HepG2 (cell line): ENCODE results near the gene ENGASE. TPM values are rescaled to one million over a fixed set of nuclear protein-coding genes. Genes with fewer than 3 reads are reported as not detected.

Source experiments
- BCL3 ChIP-seq: sonication (generic); formaldehyde crosslinking; IDR thresholded peaks from 2 replicates; pipeline ENCODE4 v1.5.1; 2020; ENCODE audit warnings: mild to moderate bottlenecking, missing genetic modification reagents, moderate library complexity
- BORCS8-MEF2B ChIP-seq: sonication (generic); formaldehyde crosslinking; IDR thresholded peaks from 2 replicates; pipeline ENCODE4 v1.8.0; 2022; ENCODE audit warnings: mild to moderate bottlenecking, missing genetic modification reagents
- CBX5 ChIP-seq: sonication (generic); formaldehyde crosslinking; IDR thresholded peaks from 2 replicates; pipeline ENCODE4 v1.4.0; 2020; ENCODE audit warnings: missing genetic modification reagents, borderline replicate concordance
- CHD4 ChIP-seq: fragments of 200-600 bp; sonication (generic); IDR thresholded peaks from 2 replicates; pipeline ENCODE4 v1.7.0; 2017; ENCODE audit warnings: mild to moderate bottlenecking, low read length, borderline replicate concordance
- DR1 ChIP-seq: sonication (generic); formaldehyde crosslinking; IDR thresholded peaks from 2 replicates; pipeline ENCODE4 v1.8.0; 2021; ENCODE audit warnings: mild to moderate bottlenecking, missing genetic modification reagents, inconsistent platforms
- EED ChIP-seq: sonication (generic); formaldehyde crosslinking; IDR thresholded peaks from 2 replicates; pipeline ENCODE4 v1.5.0; 2020; ENCODE audit warnings: mild to moderate bottlenecking, missing genetic modification reagents
- HIVEP1 ChIP-seq: sonication (generic); formaldehyde crosslinking; IDR thresholded peaks from 2 replicates; pipeline ENCODE4 v1.4.0; 2020; ENCODE audit warnings: mild to moderate bottlenecking, missing genetic modification reagents
- KDM1A ChIP-seq: IDR thresholded peaks from 2 replicates; pipeline ENCODE4 v1.6.1; 2016; ENCODE audit warnings: missing compliant biosample characterization
- LBX2 ChIP-seq: sonication (generic); formaldehyde crosslinking; IDR thresholded peaks from 2 replicates; pipeline ENCODE4 v1.5.0; 2020; ENCODE audit warnings: missing genetic modification reagents, mild to moderate bottlenecking, borderline replicate concordance
- MTF2 ChIP-seq: sonication (generic); formaldehyde crosslinking; IDR thresholded peaks from 2 replicates; pipeline ENCODE4 v1.5.0; 2020; ENCODE audit warnings: missing genetic modification reagents, borderline replicate concordance
- NAIF1 ChIP-seq: sonication (generic); formaldehyde crosslinking; IDR thresholded peaks from 2 replicates; pipeline ENCODE4 v1.5.0; 2020; ENCODE audit warnings: mild to moderate bottlenecking, missing genetic modification reagents, borderline replicate concordance
- NR2F2 ChIP-seq: IDR thresholded peaks from 2 replicates; pipeline ENCODE4 v1.6.1; 2012; ENCODE audit warnings: low read depth, inconsistent platforms, borderline replicate concordance
- POLR2AphosphoS5 ChIP-seq: IDR thresholded peaks from 2 replicates; pipeline ENCODE4 v1.6.1; 2012; ENCODE audit warnings: low read depth, low read length
- SMAD9 ChIP-seq: sonication (generic); formaldehyde crosslinking; IDR thresholded peaks from 2 replicates; pipeline ENCODE4 v1.5.1; 2020; ENCODE audit warnings: mild to moderate bottlenecking, missing genetic modification reagents
- SMYD3 ChIP-seq: sonication (generic); formaldehyde crosslinking; IDR thresholded peaks from 2 replicates; pipeline ENCODE4 v1.8.1; 2023; ENCODE audit warnings: mild to moderate bottlenecking, missing genetic modification reagents
- TAF1 ChIP-seq: sonication (generic); formaldehyde crosslinking; IDR thresholded peaks from 2 replicates; pipeline ENCODE4 v1.4.0; 2020; ENCODE audit warnings: missing genetic modification reagents
- THAP8 ChIP-seq: sonication (generic); formaldehyde crosslinking; IDR thresholded peaks from 2 replicates; pipeline ENCODE4 v1.5.1; 2020; ENCODE audit warnings: missing genetic modification reagents, mild to moderate bottlenecking, borderline replicate concordance
- ZBTB3 ChIP-seq: sonication (generic); formaldehyde crosslinking; IDR thresholded peaks from 2 replicates; pipeline ENCODE4 v1.4.0; 2020; ENCODE audit warnings: low read depth, mild to moderate bottlenecking, moderate library complexity, missing genetic modification reagents, borderline replicate concordance
- ZFAT ChIP-seq: sonication (generic); formaldehyde crosslinking; conservative IDR thresholded peaks from 2 replicates; pipeline ENCODE4 v1.8.1; 2023; ENCODE audit warnings: missing genetic modification reagents, inconsistent platforms
- ZFY ChIP-seq: sonication (generic); formaldehyde crosslinking; IDR thresholded peaks from 2 replicates; pipeline ENCODE4 v1.4.0; 2020; ENCODE audit warnings: missing genetic modification reagents
- ZNF205 ChIP-seq: IDR thresholded peaks from 2 replicates; pipeline ENCODE4 v1.6.1; 2018; ENCODE audit warnings: missing biosample characterization, missing genetic modification reagents
- ZNF234 ChIP-seq: sonication (generic); formaldehyde crosslinking; conservative IDR thresholded peaks from 2 replicates; pipeline ENCODE4 v1.5.1; 2020; ENCODE audit warnings: mild to moderate bottlenecking, missing genetic modification reagents
- ZNF317 ChIP-seq: sonication (generic); formaldehyde crosslinking; IDR thresholded peaks from 2 replicates; pipeline ENCODE4 v1.5.0; 2020; ENCODE audit warnings: mild to moderate bottlenecking, missing genetic modification reagents
- ZNF343 ChIP-seq: sonication (generic); formaldehyde crosslinking; IDR thresholded peaks from 2 replicates; pipeline ENCODE4 v1.4.0; 2020; ENCODE audit warnings: mild to moderate bottlenecking, missing genetic modification reagents
- ZNF543 ChIP-seq: sonication (generic); formaldehyde crosslinking; IDR thresholded peaks from 2 replicates; pipeline ENCODE4 v1.4.0; 2020; ENCODE audit warnings: mild to moderate bottlenecking, missing genetic modification reagents
- ZNF598 ChIP-seq: sonication (generic); formaldehyde crosslinking; IDR thresholded peaks from 2 replicates; pipeline ENCODE4 v1.5.1; 2020; ENCODE audit warnings: mild to moderate bottlenecking, missing genetic modification reagents, borderline replicate concordance
- ZNF780A ChIP-seq: sonication (generic); formaldehyde crosslinking; IDR thresholded peaks from 2 replicates; pipeline ENCODE4 v1.8.0; 2022; ENCODE audit warnings: mild to moderate bottlenecking, missing genetic modification reagents, moderate library complexity
- ZNF788 ChIP-seq: sonication (generic); formaldehyde crosslinking; IDR thresholded peaks from 2 replicates; pipeline ENCODE4 v1.5.0; 2020; ENCODE audit warnings: mild to moderate bottlenecking, missing genetic modification reagents, borderline replicate concordance
- polyA plus RNA-seq, 8 experiments: library from polyadenylated mRNA; depleted of rRNA in 3 of 8; stranded (reverse) in 7 of 8; unstranded in 1 of 8; fragments of >200 nt; fragmentation: Illumina TruSeq in 4 of 8; extraction: Trizol in 4 of 8; gene quantifications; 2 replicates each; pipeline versions ENCODE4 v1.2.1 to v1.2.3, GENCODE V29; 2011 to 2016; ENCODE audit warnings: low read depth in 4 of 8, missing spikeins in 1 of 8, mixed read lengths in 1 of 8; ENCODE audit not compliant: insufficient read depth in 1 of 8
- total RNA-seq, 5 experiments: library from RNA; depleted of rRNA; stranded (reverse); fragments of >200 nt; fragmentation: Illumina TruSeq; extraction: Trizol; gene quantifications; 2 replicates each; pipeline ENCODE4 v1.2.3, GENCODE V29; 2016; ENCODE audit warnings: low read depth in 1 of 5

Gene ENGASE
- total and polyA plus RNA-seq, 2 of the 13 experiments (the other 11 are each of a cell fraction or from before 2014, with no cell fraction given) = 10.6 to 18.1 TPM

- TF ChIP-seq LBX2 (CRISPR knock-in tag) (0 out of 2 replicates have a peak, but pooled peaks have one; percentile 60), ZNF234 (CRISPR knock-in tag) (no peak), KDM1A (CRISPR knock-in tag) (no peak; the same call in 1 of the 2 replicates), BCL3 (CRISPR knock-in tag) (peak; percentile 75), THAP8 (CRISPR knock-in tag) (peak; percentile 17; the same call in 1 of the 2 replicates), ZNF317 (CRISPR knock-in tag) (peak; percentile 84), ZBTB3 (CRISPR knock-in tag) (no peak), DR1 (CRISPR knock-in tag) (0 out of 2 replicates have a peak, but pooled peaks have one; percentile 25), NAIF1 (CRISPR knock-in tag) (peak; percentile 66), ZNF543 (CRISPR knock-in tag) (no peak), ZNF598 (CRISPR knock-in tag) (no peak), TAF1 (peak; percentile 85), ZNF780A (CRISPR knock-in tag) (peak; percentile 75; the same call in 1 of the 2 replicates), HIVEP1 (peak; percentile 21; the same call in 1 of the 2 replicates), SMYD3 (CRISPR knock-in tag) (no peak; the same call in 1 of the 2 replicates), ZNF788 (CRISPR knock-in tag) (peak; percentile 74; the same call in 1 of the 2 replicates), POLR2AphosphoS5 (peak; percentile 82), ZNF343 (peak; percentile 5; the same call in 1 of the 2 replicates), CHD4 (peak; percentile 89; the same call in 1 of the 2 replicates), CBX5 (peak; percentile 62; the same call in 1 of the 2 replicates), MTF2 (CRISPR knock-in tag) (no peak), NR2F2 (peak; percentile 17; the same call in 1 of the 2 replicates), BORCS8-MEF2B (CRISPR knock-in tag) (peak; percentile 54; the same call in 1 of the 2 replicates), ZFAT (no peak), ZNF205 (CRISPR knock-in tag) (peak; percentile 72; the same call in 1 of the 2 replicates), ZFY (peak; percentile 16; the same call in 1 of the 2 replicates), SMAD9 (no peak), EED (CRISPR knock-in tag) (peak; percentile 84; the same call in 1 of the 2 replicates)
Observed at GRCh38 chr17:79027274-79027924, 47.2 kb upstream of the ENGASE start (continued).
